ENCODE results near the gene RALGPS1. TPM values are rescaled to one million over a fixed set of nuclear protein-coding genes. Genes with fewer than 3 reads are reported as not detected.

RALGPS1 gene
- total and polyA plus RNA-seq, 2 of the 13 experiments (the other 11 are each of a cell fraction or from before 2014, with no cell fraction given), result 3.7 to 6.5 TPM

DNA sequence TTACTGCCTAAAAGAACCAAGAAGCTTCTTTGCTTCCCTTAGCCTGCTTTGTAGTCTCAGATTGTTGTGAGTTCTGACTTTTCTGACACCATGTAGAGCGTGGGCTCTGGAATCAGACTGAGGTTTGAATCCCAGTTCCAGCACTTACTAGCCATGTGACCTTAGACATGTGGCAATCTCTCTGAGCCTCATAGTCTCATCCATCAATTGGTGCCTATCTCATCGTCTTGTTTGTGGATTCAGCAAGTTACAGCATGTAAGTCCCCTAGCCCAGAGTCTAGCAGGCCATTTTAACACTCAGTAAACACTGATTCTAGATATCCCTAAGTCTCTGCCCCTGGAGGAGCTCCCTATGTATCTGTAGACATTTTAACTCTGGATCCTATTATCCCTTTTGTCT, 113.1 kb downstream of the RALGPS1 start (continued):
- TF ChIP-seq, protein P1, sequence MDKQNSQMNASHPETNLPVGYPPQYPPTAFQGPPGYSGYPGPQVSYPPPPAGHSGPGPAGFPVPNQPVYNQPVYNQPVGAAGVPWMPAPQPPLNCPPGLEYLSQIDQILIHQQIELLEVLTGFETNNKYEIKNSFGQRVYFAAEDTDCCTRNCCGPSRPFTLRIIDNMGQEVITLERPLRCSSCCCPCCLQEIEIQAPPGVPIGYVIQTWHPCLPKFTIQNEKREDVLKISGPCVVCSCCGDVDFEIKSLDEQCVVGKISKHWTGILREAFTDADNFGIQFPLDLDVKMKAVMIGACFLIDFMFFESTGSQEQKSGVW (CRISPR knock-in tag; IDR thresholded peaks at IDR 0.05; ENCODE audit: borderline replicate concordance), result no peak
- no peak for TF ChIP-seq GPN1 (CRISPR knock-in tag; IDR thresholded peaks at IDR 0.05; ENCODE audit: borderline replicate concordance)
- TF ChIP-seq PHF20 (CRISPR knock-in tag; IDR thresholded peaks at IDR 0.05), result no peak
- TF ChIP-seq RARG (CRISPR knock-in tag; IDR thresholded peaks at IDR 0.05; ENCODE audit: low read depth), result no peak
- no peak for TF ChIP-seq ZNF616 (CRISPR knock-in tag; IDR thresholded peaks at IDR 0.05; ENCODE audit: low read depth)
- no peak for TF ChIP-seq ONECUT2 (CRISPR knock-in tag; IDR thresholded peaks at IDR 0.05)
- TF ChIP-seq, protein P2, sequence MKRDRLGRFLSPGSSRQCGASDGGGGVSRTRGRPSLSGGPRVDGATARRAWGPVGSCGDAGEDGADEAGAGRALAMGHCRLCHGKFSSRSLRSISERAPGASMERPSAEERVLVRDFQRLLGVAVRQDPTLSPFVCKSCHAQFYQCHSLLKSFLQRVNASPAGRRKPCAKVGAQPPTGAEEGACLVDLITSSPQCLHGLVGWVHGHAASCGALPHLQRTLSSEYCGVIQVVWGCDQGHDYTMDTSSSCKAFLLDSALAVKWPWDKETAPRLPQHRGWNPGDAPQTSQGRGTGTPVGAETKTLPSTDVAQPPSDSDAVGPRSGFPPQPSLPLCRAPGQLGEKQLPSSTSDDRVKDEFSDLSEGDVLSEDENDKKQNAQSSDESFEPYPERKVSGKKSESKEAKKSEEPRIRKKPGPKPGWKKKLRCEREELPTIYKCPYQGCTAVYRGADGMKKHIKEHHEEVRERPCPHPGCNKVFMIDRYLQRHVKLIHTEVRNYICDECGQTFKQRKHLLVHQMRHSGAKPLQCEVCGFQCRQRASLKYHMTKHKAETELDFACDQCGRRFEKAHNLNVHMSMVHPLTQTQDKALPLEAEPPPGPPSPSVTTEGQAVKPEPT (CRISPR knock-in tag; IDR thresholded peaks at IDR 0.05; ENCODE audit: low read depth), result no peak
- TF ChIP-seq BCL6 (CRISPR knock-in tag; IDR thresholded peaks at IDR 0.05), result no peak
- no peak for TF ChIP-seq ZNF24 (IDR thresholded peaks at IDR 0.05)
- TF ChIP-seq ZBTB7B (CRISPR knock-in tag; IDR thresholded peaks at IDR 0.05), result no peak
- TF ChIP-seq, protein P3, sequence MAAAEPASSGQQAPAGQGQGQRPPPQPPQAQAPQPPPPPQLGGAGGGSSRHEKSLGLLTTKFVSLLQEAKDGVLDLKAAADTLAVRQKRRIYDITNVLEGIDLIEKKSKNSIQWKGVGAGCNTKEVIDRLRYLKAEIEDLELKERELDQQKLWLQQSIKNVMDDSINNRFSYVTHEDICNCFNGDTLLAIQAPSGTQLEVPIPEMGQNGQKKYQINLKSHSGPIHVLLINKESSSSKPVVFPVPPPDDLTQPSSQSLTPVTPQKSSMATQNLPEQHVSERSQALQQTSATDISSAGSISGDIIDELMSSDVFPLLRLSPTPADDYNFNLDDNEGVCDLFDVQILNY (CRISPR knock-in tag; conservative IDR thresholded peaks at IDR 0.05), result no peak
- no peak for TF ChIP-seq ZNF292 (CRISPR knock-in tag; IDR thresholded peaks at IDR 0.05; ENCODE audit: borderline replicate concordance, low read depth)
- TF ChIP-seq, protein P4, sequence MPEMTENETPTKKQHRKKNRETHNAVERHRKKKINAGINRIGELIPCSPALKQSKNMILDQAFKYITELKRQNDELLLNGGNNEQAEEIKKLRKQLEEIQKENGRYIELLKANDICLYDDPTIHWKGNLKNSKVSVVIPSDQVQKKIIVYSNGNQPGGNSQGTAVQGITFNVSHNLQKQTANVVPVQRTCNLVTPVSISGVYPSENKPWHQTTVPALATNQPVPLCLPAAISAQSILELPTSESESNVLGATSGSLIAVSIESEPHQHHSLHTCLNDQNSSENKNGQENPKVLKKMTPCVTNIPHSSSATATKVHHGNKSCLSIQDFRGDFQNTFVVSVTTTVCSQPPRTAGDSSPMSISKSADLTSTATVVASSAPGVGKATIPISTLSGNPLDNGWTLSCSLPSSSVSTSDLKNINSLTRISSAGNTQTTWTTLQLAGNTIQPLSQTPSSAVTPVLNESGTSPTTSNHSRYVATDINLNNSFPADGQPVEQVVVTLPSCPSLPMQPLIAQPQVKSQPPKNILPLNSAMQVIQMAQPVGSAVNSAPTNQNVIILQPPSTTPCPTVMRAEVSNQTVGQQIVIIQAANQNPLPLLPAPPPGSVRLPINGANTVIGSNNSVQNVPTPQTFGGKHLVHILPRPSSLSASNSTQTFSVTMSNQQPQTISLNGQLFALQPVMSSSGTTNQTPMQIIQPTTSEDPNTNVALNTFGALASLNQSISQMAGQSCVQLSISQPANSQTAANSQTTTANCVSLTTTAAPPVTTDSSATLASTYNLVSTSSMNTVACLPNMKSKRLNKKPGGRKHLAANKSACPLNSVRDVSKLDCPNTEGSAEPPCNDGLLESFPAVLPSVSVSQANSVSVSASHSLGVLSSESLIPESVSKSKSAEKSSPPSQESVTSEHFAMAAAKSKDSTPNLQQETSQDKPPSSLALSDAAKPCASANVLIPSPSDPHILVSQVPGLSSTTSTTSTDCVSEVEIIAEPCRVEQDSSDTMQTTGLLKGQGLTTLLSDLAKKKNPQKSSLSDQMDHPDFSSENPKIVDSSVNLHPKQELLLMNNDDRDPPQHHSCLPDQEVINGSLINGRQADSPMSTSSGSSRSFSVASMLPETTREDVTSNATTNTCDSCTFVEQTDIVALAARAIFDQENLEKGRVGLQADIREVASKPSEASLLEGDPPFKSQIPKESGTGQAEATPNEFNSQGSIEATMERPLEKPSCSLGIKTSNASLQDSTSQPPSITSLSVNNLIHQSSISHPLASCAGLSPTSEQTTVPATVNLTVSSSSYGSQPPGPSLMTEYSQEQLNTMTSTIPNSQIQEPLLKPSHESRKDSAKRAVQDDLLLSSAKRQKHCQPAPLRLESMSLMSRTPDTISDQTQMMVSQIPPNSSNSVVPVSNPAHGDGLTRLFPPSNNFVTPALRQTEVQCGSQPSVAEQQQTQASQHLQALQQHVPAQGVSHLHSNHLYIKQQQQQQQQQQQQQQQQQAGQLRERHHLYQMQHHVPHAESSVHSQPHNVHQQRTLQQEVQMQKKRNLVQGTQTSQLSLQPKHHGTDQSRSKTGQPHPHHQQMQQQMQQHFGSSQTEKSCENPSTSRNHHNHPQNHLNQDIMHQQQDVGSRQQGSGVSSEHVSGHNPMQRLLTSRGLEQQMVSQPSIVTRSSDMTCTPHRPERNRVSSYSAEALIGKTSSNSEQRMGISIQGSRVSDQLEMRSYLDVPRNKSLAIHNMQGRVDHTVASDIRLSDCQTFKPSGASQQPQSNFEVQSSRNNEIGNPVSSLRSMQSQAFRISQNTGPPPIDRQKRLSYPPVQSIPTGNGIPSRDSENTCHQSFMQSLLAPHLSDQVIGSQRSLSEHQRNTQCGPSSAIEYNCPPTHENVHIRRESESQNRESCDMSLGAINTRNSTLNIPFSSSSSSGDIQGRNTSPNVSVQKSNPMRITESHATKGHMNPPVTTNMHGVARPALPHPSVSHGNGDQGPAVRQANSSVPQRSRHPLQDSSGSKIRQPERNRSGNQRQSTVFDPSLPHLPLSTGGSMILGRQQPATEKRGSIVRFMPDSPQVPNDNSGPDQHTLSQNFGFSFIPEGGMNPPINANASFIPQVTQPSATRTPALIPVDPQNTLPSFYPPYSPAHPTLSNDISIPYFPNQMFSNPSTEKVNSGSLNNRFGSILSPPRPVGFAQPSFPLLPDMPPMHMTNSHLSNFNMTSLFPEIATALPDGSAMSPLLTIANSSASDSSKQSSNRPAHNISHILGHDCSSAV (CRISPR knock-in tag; IDR thresholded peaks at IDR 0.05; ENCODE audit: borderline replicate concordance), result no peak
- TF ChIP-seq, protein P5, sequence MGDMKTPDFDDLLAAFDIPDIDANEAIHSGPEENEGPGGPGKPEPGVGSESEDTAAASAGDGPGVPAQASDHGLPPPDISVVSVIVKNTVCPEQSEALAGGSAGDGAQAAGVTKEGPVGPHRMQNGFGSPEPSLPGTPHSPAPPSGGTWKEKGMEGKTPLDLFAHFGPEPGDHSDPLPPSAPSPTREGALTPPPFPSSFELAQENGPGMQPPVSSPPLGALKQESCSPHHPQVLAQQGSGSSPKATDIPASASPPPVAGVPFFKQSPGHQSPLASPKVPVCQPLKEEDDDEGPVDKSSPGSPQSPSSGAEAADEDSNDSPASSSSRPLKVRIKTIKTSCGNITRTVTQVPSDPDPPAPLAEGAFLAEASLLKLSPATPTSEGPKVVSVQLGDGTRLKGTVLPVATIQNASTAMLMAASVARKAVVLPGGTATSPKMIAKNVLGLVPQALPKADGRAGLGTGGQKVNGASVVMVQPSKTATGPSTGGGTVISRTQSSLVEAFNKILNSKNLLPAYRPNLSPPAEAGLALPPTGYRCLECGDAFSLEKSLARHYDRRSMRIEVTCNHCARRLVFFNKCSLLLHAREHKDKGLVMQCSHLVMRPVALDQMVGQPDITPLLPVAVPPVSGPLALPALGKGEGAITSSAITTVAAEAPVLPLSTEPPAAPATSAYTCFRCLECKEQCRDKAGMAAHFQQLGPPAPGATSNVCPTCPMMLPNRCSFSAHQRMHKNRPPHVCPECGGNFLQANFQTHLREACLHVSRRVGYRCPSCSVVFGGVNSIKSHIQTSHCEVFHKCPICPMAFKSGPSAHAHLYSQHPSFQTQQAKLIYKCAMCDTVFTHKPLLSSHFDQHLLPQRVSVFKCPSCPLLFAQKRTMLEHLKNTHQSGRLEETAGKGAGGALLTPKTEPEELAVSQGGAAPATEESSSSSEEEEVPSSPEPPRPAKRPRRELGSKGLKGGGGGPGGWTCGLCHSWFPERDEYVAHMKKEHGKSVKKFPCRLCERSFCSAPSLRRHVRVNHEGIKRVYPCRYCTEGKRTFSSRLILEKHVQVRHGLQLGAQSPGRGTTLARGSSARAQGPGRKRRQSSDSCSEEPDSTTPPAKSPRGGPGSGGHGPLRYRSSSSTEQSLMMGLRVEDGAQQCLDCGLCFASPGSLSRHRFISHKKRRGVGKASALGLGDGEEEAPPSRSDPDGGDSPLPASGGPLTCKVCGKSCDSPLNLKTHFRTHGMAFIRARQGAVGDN (CRISPR knock-in tag; IDR thresholded peaks at IDR 0.05), result no peak

All from HepG2 (cell line).